HG03108 (cell line): ENCODE data around the gene LRIG1.

Source experiments
- ATAC-seq: cut with Tn5 transposase; IDR thresholded peaks from one replicate; pipeline ENCODE4 v1.9.1; 2021; ENCODE audit warnings: moderate library complexity; ENCODE audit not compliant: unreplicated experiment

The LRIG1 gene

DNA sequence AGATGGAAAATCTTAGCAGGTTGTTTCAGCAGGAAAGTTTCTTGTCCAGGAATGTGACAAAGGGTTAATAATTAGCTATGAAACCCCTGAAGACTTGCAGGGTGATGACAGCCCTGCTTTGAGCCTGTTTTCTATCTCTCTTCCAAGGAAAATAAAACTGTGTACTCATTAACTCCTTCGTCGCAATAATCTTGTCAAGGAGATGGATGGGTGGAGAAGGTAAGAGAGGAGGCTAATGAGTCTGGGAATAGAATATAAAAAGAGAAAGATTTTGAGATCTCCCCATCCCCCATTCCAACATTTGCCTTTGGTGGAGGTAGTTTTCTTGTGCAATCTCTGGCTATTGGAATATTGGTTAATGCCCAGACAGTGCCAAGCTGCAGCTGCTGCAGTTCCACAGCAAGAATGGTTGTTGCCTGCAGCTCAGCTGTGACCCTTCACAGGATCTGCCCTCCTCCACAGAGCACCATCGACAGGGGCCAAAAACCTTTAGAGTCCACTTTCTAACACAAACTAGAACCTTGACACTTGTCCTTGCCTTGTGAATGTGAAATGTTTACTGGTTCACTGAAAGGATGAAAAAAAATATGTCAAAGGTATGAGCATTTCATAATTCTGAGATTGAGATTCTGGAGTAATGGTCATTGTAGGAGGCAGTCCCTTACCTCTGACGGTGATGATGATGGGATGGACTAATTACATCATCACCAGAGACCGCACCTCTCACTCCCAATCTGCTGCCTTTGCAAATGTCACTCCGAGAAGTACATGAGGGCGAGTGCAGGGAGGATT is 4.2 kb upstream of the LRIG1 start:
- ATAC-seq = no peak

DNA sequence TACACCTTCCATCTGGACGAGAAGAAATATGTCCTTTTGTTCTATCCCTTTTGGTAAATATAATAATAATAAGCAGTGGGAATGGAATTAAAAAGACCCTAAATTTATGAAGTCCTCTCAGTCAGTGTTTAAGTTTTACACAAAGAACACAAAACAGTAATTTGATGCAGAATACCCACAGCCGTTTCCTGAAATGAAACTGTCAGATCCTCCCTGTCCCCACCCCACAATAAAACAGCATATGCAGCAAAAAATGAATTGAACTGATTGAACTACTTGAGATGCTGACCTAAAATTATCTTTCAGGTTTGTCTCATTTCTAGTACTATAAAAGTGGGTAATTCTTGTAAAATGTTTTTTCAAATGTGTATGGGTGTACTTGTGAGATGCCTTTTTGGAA is 2.2 kb upstream of the LRIG1 start:
- ATAC-seq = no peak

DNA sequence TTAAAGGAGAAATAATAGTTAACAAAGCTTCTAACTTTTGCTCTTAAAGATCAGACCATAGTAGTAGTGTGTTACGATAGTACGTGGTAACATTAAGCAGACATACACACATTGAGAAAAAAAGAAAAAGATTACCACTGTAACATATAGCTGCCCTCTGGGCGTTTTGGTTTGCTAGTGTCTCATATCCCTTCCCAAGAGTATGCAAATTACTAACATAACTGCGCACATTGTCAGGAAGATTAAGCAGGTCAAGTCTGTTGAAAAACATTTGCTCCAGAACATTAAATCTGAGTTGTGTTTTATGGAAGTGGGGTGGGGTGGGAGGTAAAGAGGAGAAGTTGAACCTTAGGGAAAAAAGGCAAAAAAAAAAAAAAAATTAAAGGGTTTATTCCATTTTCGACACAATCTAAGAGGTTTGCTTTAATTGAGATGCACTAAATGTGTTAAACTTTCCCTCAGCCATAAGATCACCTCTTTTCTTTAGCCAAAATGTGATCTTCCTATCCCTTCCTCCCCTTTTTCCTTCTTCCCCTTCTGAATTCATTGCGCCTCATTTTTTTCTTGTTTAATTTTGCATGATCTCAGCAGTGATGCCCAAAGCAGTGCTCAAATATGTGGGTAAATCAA is 1.5 kb upstream of the LRIG1 start:
- no peak for ATAC-seq

DNA sequence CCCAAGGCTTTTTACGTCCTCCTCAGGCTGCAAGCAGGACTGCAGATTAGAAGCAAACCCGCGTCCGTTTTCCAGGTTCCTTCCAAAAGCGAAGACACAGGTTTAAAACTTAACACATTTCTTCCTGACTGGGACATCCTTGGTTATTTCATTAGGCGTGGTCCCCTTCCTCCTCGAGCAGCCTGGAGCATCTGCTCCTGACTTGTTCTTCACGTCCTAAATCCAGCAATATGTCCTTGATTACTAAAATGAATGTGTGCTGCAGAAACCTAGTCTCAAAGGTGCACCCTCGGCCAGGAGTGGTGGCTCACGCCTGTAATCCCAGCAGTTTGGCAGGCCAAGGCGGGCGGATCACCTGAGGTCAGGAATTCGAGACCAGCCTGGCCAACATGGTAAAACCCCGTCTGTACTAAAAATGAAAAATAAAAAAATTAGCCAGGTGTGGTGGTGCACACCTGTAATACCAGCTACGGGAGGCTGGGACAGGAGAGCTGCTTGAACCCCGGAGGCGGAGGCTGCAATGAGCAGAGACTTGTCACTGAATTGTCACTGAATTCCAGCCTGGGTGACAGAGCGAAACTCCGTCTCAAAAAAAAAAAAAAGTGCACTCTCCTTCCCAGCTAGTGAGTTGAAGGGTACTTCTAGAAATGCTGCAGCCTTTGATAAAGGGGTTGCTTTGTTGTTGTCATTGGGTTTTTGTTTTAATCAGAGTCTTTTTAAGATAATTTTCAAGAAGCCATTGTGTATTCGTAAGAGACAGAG is 842 bp upstream of the LRIG1 start:
- no peak for ATAC-seq

DNA sequence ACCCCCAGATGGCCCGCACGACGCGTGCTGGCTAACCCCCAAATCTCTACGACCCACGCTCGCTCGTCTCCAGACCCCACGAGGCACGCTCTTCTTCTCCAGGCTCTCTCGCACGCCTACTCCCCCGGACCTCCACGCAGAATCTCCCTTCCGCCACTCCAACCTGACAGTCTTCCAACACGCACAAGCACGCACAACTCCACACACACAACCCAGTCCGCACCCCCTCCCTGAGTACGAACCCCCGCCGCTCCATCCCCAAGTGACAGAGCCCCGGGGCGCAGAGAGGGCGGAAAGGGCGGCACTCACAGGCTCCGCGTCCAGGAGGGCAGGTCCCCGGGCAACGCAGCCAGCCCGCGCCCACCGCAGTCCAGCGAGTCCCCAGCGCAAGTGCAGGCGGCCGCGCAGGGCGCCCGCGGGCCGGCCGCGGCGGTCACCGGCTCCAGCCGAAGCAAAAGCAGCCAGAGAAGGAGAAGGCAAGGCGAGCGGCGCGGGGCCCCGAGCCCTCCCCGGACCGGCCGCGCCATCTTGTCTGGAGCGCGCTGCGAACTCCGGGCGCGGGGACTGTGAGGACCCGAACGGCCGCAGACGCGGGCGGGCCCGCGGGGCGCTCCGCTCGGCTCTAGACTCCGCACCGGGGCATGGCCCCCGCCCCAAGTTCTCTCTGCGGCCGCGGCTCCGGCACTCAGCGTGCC is 794 bp downstream of the LRIG1 start:
- ATAC-seq = peak; percentile 12

DNA sequence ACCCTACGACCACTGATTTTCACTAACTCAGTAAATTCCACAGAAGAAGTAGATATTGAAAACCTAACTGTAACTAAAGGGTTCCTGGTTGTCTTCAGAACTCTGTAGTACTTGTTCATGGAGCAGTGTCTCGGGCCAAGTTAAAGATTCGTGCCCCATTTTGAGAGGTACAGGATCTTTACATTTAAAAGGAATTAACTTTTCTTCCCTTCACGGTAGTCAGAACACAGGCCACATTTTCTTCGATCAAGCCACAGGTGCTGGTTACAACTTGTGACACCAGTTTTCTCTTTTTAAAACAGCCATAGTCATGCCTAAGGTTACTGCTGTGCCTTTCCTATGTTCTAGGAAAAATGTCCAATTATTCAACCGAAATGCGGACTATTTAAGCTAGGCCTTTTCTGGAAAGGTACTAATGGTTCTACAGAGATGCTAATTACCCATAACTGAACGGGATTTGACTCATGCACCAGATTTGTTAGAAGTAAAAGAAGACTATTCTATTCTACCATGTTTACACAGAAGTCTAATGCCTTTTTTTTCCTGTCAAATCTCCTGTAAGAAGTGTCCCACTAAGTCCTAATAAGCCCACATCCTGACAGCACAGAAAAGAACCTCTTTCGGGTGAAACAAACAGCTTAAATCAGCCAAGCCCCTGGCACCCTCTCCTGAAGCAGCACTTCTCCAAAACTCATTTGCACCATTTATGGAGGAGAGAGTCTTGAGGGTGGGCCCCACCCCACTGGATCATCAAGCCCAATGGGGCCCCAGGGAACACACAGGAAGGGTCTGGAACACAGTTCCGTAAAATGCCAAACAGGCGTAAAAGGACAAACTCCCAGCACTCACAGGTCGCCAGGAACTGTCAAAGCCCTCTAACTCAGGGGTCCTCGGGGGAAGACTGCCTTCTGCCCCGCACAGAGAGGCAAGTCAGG is 1.9 kb downstream of the LRIG1 start:
- ATAC-seq = no peak

DNA sequence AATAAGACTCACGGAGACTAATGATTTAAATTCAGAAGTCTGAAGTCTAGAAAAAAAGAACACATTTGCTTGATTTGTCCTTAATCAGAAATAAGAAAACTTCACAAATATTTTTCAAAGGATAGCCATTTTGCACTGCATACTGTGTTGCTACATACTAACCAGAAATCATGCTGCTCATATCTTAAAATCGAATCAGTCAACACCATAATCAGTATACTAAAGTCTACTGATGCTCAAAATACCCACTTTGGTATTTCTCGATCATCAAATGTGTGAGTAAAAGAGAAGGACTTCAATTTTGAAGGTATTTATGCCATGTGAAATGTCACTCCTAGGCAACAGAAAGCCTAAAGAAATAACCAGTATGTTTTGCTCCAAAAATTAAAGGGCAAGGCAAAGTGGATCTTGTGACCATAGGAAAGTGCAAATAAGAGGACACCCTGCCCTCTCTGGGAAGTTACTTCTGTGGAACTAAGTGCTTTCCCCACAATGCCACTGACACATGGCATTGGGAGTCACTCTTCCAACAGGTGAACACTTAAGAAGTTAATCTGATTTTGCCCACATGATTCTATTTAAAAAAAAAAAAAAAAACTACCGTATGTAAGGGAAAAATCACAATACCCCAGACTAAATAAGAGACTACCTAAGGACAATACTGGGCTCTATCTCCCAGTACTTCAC is 2.7 kb downstream of the LRIG1 start:
- no peak for ATAC-seq

DNA sequence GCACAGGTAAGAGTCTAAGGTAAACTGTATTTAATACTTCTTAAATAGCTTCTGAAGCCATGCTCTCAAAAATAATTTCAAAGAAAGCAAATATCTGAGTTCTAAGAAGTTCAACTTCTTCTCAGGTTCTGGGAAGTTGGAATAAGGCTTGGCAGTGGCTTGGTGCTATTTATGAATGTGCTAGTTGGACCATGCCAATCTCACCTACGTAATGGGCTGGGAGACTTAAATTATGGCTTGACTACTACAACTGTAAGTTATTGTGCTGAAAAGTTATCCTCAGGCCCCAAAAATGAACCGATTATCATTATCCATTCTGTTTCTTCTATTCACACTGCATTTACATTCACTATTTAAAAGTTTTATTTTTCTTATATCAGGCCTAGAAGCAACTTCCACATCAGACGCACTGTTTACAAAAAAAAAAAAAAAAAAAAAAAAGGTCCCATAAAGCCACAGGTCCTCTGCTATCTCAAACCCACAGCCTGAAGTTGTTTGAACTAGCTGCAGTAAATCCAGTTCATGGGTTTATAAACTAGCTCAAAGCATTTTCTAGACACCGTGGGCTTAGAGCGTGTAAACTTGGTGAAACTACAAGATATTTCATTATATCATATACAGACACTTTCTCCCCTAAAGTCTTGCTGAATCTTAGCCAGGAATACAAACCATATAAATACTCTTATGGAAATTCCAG is 3.4 kb downstream of the LRIG1 start:
- no peak for ATAC-seq

DNA sequence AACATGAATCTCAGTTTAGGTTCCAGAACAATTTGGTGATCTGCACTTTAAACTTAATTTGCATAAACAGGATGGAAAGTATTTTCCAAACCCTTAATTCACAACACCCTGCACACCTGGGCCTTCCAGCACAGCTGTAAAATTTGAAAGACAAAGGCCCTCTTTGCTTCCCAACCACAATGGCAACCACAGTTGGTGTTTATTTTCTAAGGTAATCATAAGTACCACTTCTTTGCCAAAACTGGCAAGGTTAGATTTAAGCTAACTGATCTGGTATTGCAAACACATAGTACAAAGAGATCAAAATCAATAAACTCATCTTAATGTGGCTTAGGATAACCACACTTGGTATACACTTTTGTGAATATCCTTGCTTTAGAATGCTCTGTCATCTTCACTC is 4.1 kb downstream of the LRIG1 start:
- ATAC-seq = no peak

DNA sequence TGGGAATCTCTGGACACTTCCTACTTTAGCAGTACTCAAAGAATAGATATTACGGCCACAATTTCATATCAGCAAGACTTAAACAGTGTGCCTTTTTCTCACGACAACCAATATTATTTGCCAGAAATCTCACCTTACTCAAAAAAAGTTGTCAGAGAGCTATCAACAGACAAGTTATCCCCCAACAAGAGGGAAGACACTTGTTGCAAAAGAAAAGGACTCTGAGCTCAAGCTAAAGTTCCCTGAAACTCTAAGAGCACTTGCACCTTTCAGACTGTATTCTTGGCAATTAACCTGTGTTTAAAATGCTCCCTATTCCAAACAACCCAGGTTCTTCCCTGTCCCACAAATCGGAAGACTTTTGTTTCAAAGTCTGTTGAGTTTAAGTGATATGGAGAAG is 4.5 kb downstream of the LRIG1 start:
- ATAC-seq = no peak

DNA sequence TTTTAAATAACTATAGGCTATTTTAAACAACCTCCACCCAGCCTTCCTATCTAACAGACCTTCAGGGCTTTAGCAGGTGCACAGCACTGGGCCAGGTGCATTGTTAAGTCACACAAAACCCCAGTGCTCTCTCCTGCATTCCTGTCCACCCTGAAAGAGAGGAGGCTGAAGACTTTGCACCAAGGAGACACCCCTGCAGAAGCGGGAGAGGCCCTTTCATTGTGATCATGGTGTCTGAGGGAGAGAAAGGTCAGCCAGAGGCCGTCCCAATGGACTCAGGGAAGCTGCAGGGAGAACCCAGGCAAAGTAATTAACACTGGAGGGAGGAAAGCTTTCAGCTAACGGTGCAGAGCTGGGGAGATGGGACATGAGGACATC is 5.2 kb downstream of the LRIG1 start:
- ATAC-seq = no peak

DNA sequence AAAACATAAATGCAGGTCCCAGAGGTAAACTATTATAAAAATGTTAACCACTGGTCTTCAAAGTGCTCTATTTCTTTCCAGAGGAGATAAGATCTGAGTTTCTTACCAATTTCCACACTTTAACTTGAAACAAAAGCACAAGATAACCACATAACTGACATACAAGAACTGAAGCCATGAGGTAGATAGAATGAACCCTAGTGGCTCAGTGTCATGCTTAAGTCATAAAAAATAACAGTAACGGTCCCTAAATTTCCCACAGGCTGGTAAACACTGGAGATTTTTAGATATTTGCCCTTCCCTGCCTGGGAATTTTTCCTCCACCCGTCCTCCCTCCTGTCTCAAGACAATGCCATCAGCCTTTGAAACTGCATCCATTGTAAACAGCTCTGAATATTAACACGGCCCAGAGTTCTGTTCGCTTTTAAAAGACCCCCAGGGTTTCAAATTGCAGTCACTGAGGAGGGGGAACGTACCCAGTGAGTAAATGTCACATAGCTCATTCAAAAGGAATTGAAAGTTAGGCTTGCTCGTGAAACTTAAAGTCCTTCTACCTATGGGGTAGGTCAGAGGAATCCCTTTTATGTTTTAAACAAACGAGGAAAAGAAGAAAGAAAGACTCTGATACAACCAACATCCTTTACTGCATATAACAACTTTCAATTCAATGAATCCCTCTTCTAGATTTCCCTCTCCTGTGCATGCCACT is 5.7 kb downstream of the LRIG1 start:
- no peak for ATAC-seq

DNA sequence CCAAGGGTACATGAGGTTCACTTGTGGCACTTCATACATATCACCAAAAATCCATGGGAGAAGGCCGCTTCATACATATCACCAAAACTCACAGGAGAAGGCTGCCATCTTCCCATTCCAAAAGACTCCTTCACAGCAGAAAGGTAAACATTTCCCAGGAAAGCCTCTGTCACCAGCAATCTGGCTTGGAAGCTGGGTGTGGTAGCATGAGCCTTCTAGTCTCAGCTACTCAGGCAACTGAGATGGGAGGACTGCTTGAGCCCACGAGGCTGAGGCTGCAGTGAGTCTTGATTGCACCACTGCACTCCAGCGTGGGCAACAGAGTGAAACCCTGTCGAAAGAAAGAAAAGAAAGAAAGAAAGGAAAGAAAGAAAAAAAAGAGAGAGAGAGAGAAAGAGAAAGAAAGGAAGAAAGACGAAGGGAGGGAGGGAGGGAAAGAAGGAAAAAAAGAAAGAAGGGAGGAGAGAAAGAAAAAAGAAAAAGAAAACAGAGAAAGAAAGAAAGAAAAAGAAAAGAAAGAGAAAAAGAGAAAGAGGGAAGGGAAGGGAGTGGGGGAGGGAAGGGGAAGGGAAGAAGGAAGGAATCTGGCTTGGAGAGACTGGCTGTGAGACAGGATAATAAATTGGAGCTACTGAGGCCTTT is 7.2 kb downstream of the LRIG1 start:
- ATAC-seq = no peak

DNA sequence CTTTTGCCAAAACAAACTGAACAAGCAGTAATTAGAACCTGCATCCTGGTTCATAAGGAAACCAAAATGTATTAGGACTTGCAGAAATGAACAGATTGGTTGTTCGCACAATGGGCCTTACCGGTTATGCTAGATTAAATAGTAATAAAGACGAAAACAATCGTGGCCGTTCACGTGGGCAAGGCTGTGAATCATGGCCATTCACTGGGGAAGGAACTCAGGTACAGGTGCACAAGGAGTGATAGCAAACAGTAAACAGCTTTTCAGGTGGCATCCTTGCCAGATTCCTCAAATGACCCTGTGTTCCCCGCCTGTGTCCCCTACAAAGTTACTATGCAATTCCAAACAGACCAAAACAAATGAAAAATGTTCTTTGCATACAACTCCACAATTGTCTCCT is 8.2 kb downstream of the LRIG1 start:
- no peak for ATAC-seq

DNA sequence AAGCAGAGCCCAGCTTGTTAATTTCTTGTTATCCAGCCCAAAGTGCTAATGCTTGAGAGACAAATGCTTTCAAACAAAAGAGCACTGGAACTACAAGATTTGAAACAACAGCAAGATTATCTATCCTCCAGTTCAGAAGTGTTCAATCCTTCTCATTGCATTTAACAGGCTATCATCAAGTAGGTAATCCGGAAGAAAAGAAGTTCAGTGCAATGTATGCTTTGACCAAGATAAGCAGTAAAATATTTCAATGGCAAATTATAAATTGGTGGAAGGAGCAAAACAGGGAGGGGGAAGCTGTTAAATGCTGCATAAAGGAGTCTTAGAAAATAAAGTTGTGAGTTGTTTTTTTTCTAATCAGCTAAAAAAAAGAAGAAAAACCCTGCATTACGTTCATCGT is 8.8 kb downstream of the LRIG1 start:
- ATAC-seq = no peak

DNA sequence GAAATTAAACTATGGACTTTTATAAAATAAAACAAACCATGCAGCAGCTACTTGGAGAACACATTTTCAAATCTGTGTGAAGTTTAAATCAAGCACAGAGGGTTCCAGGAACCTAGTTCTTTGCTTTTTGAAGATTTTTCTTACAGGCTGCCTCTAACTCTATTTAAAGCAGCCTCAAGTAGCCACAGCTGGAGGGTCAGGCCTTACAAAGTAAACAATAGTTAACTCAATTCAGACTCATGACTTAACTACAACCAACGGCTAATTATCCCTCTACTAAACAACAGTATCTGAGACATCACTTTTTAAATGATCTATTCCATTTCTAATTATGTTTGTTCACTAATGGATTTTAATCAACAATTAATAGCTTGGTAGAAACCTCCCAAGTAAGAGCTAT is 9.8 kb downstream of the LRIG1 start:
- no peak for ATAC-seq

DNA sequence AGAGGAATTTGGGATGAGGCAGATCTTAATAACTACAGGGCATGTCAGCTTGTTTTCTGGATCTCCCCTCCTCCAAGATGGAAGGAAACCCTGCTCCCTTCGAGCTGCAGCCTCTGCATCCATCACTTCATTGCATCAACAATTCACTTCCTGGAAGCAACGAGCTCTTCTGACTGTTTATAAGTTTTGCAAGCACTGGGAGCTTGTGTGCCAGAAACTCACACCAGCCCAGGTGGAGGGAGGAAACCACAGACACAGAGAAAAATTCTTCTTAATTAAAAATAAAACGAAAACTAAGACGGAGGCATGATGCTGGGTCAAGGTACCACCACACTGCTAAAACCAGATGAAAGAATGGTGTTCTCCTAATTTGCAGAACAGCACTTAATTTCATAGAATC is 10.6 kb downstream of the LRIG1 start:
- peak; percentile 63 for ATAC-seq

DNA sequence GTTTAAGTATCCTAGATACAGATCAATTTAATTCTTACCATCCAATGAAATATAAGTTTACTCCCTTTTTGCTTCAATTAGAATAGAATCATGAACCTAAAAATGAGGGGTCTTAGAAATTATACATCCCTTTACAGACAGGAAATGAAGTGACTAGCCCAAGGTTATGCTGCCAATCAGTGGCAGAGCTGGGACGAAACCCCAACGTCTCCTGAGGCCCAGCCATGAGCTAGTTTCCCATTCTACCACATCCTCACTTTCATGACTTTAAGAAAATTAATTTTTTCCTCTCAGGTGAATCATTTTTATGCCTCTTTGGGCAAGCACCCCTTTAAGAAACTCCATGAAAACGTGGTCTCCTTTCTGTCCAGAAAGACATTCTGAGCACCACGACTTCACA is 11.2 kb downstream of the LRIG1 start:
- ATAC-seq = no peak
